HCT116 (cell line): ENCODE measurements around the gene RELA. TPM values are rescaled to one million over a fixed set of nuclear protein-coding genes. Genes with fewer than 3 reads are reported as not detected.

ENCODE experiments used
- ATAC-seq: fragments of 200-7000 bp; cut with Tn5 transposase; 2 replicates; pipeline ENCODE4 v1.9.1; 2020; ENCODE audit warnings: mild to moderate bottlenecking, moderate library complexity
- BruUV-seq: library from RNA; stranded (reverse); fragments of 400-500 nt; replicated peaks from 2 replicates; lab custom pipeline; 2021; lab: Mats Ljungman, UMichigan
- CTCF ChIA-PET: fragments of 300-600 bp; sonication (Branson Sonifier 250); formaldehyde crosslinking; loops from one replicate; lab custom pipeline; 2021; ENCODE audit warnings: antibody characterized with exemption; lab: Charles Lee
- POLR2A ChIA-PET: fragments of 300-600, 350-600 bp; sonication (Branson Sonifier 250); formaldehyde crosslinking; loops from one replicate; lab custom pipeline; 2021; ENCODE audit warnings: antibody characterized with exemption; lab: Charles Lee
- RAD21 ChIA-PET, 2 experiments: fragments of 300-600 bp; sonication (Branson Sonifier 250); formaldehyde crosslinking; loops; one replicate each; lab custom pipeline; 2023; ENCODE audit warnings: low total read pairs in 2 of 2; ENCODE audit not compliant: uncharacterized antibody in 2 of 2, unreplicated experiment in 2 of 2, low non-redundant PET in 1 of 2; lab: Charles Lee
- DNase-seq: peaks from one replicate; pipeline ENCODE4 v3.0.0-alpha.2; 2010; ENCODE audit warnings: low read depth, low spot score
- H2AFZ ChIP-seq: fragments of 200-600 bp; shearing (Covaris generic), sonication (generic); 2 replicates; pipeline ENCODE4 v1.6.1; 2017; ENCODE audit warnings: low read depth, mixed run types, mixed read lengths, antibody characterized with exemption, low read length; ENCODE audit not compliant: poor library complexity, severe bottlenecking
- H3K27ac ChIP-seq: 2 replicates; pipeline ENCODE4 v1.5.1; 2012; ENCODE audit warnings: low read depth, low read length
- H3K27me3 ChIP-seq: fragments of 200-600 bp; sonication (generic); 2 replicates; pipeline ENCODE4 v1.6.1; 2016; ENCODE audit warnings: mixed run types, low read length, mixed read lengths; ENCODE audit not compliant: insufficient read depth
- H3K36me3 ChIP-seq, 2 experiments: fragments of 200-500 bp in 1 of 2; fragments of 200-600 bp in 1 of 2; sonication (Bioruptor generic) in 1 of 2; sonication (generic) in 1 of 2; 2 replicates each; pipeline versions ENCODE4 v1.5.1 to v1.6.1; 2014 to 2016; ENCODE audit warnings: low read length in 2 of 2, inconsistent platforms in 1 of 2, mixed read lengths in 1 of 2, mixed run types in 1 of 2; ENCODE audit not compliant: insufficient read depth in 2 of 2, control insufficient read depth in 1 of 2
- H3K4me1 ChIP-seq, 2 experiments: fragments of 200-600 bp in 1 of 2; sonication (generic) in 1 of 2; 2 replicates each; pipeline versions ENCODE4 v1.5.1 to v1.6.1; 2012 to 2017; ENCODE audit warnings: low read length in 2 of 2, inconsistent platforms in 1 of 2, mild to moderate bottlenecking in 1 of 2, mixed read lengths in 1 of 2, mixed run types in 1 of 2, moderate library complexity in 1 of 2; ENCODE audit not compliant: insufficient read depth in 2 of 2, control insufficient read depth in 1 of 2
- H3K4me2 ChIP-seq: fragments of 200-600 bp; sonication (generic); 2 replicates; pipeline ENCODE4 v1.6.1; 2017; ENCODE audit warnings: mixed run types, low read length, mixed read lengths
- H3K4me3 ChIP-seq, 2 experiments: fragments of 200-600 bp in 1 of 2; sonication (generic) in 1 of 2; replicated peaks in 1 of 2; 2 replicates each; pipeline ENCODE4 v1.5.1; 2011 to 2016; ENCODE audit warnings: low read length in 2 of 2, control low read depth in 1 of 2, low read depth in 1 of 2, mild to moderate bottlenecking in 1 of 2, mixed read lengths in 1 of 2, mixed run types in 1 of 2
- H3K79me2 ChIP-seq: fragments of 200-600 bp; sonication (generic); 2 replicates; pipeline ENCODE4 v1.6.1; 2017; ENCODE audit warnings: mild to moderate bottlenecking, mixed run types, low read length, moderate library complexity, mixed read lengths; ENCODE audit not compliant: insufficient read depth
- H3K9ac ChIP-seq: fragments of 200-600 bp; sonication (generic); 2 replicates; pipeline ENCODE4 v1.6.1; 2016; ENCODE audit warnings: low read length, mixed read lengths
- H3K9me2 ChIP-seq: fragments of 200-600 bp; sonication (generic), shearing (Covaris generic); 2 replicates; pipeline ENCODE4 v1.6.1; 2017; ENCODE audit warnings: mixed run types, mild to moderate bottlenecking, moderate library complexity; ENCODE audit not compliant: insufficient read depth
- H3K9me3 ChIP-seq, 2 experiments: fragments of 200-500 bp in 1 of 2; fragments of 200-600 bp in 1 of 2; sonication (Bioruptor generic) in 1 of 2; sonication (generic) in 1 of 2; 2 replicates each; pipeline ENCODE4 v1.6.1; 2014 to 2017; ENCODE audit warnings: low read length in 2 of 2, mixed read lengths in 2 of 2, inconsistent platforms in 1 of 2, low read depth in 1 of 2, mild to moderate bottlenecking in 1 of 2, mixed run types in 1 of 2, moderate library complexity in 1 of 2; ENCODE audit not compliant: control insufficient read depth in 1 of 2, insufficient read depth in 1 of 2
- H4K20me1 ChIP-seq: fragments of 200-600 bp; sonication (generic), shearing (Covaris generic); 2 replicates; pipeline ENCODE4 v1.6.1; 2017; ENCODE audit warnings: mixed run types, mild to moderate bottlenecking, moderate library complexity; ENCODE audit not compliant: insufficient read depth
- CBX3 ChIP-seq: IDR thresholded peaks from 2 replicates; pipeline ENCODE4 v1.6.1; 2012; ENCODE audit warnings: low read depth
- CEBPB ChIP-seq: IDR thresholded peaks from 2 replicates; pipeline ENCODE4 v1.6.1; 2012; ENCODE audit warnings: low read depth
- EGR1 ChIP-seq: IDR thresholded peaks from 2 replicates; pipeline ENCODE4 v1.6.1; 2012; ENCODE audit warnings: low read depth
- ELF1 ChIP-seq: IDR thresholded peaks from 2 replicates; pipeline ENCODE4 v1.6.1; 2012; ENCODE audit warnings: low read depth, borderline replicate concordance
- EZH2phosphoT487 ChIP-seq: fragments of 200-600 bp; IDR thresholded peaks from 2 replicates; pipeline ENCODE4 v1.6.1; 2018; ENCODE audit warnings: antibody characterized with exemption, borderline replicate concordance
- JUND ChIP-seq: IDR thresholded peaks from 2 replicates; pipeline ENCODE4 v1.6.1; 2012
- MAX ChIP-seq: IDR thresholded peaks from 2 replicates; pipeline ENCODE4 v1.6.1; 2012
- POLR2AphosphoS5 ChIP-seq: IDR thresholded peaks from 2 replicates; pipeline ENCODE4 v1.6.1; 2011; ENCODE audit warnings: mild to moderate bottlenecking, low read depth, low read length, moderate library complexity
- RAD21 ChIP-seq: IDR thresholded peaks from 2 replicates; pipeline ENCODE4 v1.6.1; 2012; ENCODE audit warnings: low read depth, mild to moderate bottlenecking
- SP1 ChIP-seq: IDR thresholded peaks from 2 replicates; pipeline ENCODE4 v1.6.1; 2012; ENCODE audit warnings: low read depth
- TCF7L2 ChIP-seq: IDR thresholded peaks from 2 replicates; pipeline ENCODE4 v1.7.0; 2011; ENCODE audit warnings: borderline replicate concordance, inconsistent platforms; ENCODE audit not compliant: insufficient read depth, insufficient read length; ENCODE audit errors: extremely low read depth
- YY1 ChIP-seq: IDR thresholded peaks from 2 replicates; pipeline ENCODE4 v1.6.1; 2011; ENCODE audit warnings: low read length, low read depth, moderate library complexity, mild to moderate bottlenecking; ENCODE audit not compliant: insufficient replicate concordance; ENCODE audit errors: extremely low read depth
- ZBTB33 ChIP-seq: IDR thresholded peaks from 2 replicates; pipeline ENCODE4 v1.6.1; 2011; ENCODE audit warnings: mild to moderate bottlenecking, low read length, moderate library complexity; ENCODE audit not compliant: insufficient replicate concordance; ENCODE audit errors: extremely low read depth
- ZNF274 ChIP-seq: fragments of 200-500 bp; sonication (Bioruptor generic); IDR thresholded peaks from 2 replicates; pipeline ENCODE4 v1.6.1; 2014; ENCODE audit warnings: mild to moderate bottlenecking, low read depth, low read length, inconsistent platforms
- intact Hi-C: fragments of 100-400 bp; cut with micrococcal nuclease; formaldehyde crosslinking; loops from 2 replicates; pipeline ENCODE4 v1.10.0; 2022
- total RNA-seq: library from RNA; stranded (reverse); gene quantifications from one replicate; pipeline ENCODE4 v1.2.1, GENCODE V29; 2021; ENCODE audit not compliant: unreplicated experiment

RELA gene
- total RNA-seq, 1 experiment from 2014 or later: 78.5 TPM

GRCh38 chr11:65634440-65634839 lies 28.3 kb downstream of the RELA start:
- POLR2A ChIA-PET: no interaction called here
- peaks cover 11 to 27% of the 10 kb centered on the region in 2 experiments for H3K4me1 ChIP-seq
- peaks cover 9% of the 10 kb centered on the region; the same call in 1 of the 2 replicates for H3K79me2 ChIP-seq
- BruUV-seq: no TSS peak
- no peaks in the 10 kb centered on the region for H3K9me2 ChIP-seq
- no peak overlapping the region for H3K9ac ChIP-seq
- H3K9me3 ChIP-seq: no peaks in the 10 kb centered on the region
- DNase-seq: no peak
- no peaks in the 10 kb centered on the region for H4K20me1 ChIP-seq
- ATAC-seq: no peak
- RAD21 ChIA-PET: no interaction called here
- H3K27me3 ChIP-seq: no peaks in the 10 kb centered on the region
- no peak overlapping the region for H2AFZ ChIP-seq
- no peak overlapping the region for H3K27ac ChIP-seq
- peaks cover 14 to 57% of the 10 kb centered on the region in 2 experiments; a peak in 3 of 4 replicates for H3K36me3 ChIP-seq
- TF ChIP-seq ZBTB33 (no peak), ELF1 (no peak), TCF7L2 (no peak), CBX3 (no peak), SP1 (no peak), RAD21 (no peak), EZH2phosphoT487 (no peak), EGR1 (no peak)
- intact Hi-C loops: no loop called here
- CTCF ChIA-PET: no interaction called here
- H3K4me3 ChIP-seq: no peak overlapping the region
- no peak overlapping the region for H3K4me2 ChIP-seq

GRCh38 chr11:65634109-65634436 lies 28.6 kb downstream of the RELA start:
- no peak overlapping the region for H3K4me3 ChIP-seq
- H3K9me2 ChIP-seq: no peaks in the 10 kb centered on the region
- RAD21 ChIA-PET: no interaction called here
- peaks cover 9% of the 10 kb centered on the region; the same call in 1 of the 2 replicates for H3K79me2 ChIP-seq
- peaks cover 18 to 61% of the 10 kb centered on the region in 2 experiments; a peak in 3 of 4 replicates for H3K36me3 ChIP-seq
- POLR2A ChIA-PET: no interaction called here
- ATAC-seq (no peak), DNase-seq (no peak)
- no peaks in the 10 kb centered on the region for H3K27me3 ChIP-seq
- TF ChIP-seq JUND: no peak
- no peak for TF ChIP-seq CEBPB
- no peak for TF ChIP-seq YY1
- TF ChIP-seq ZNF274: no peak
- TF ChIP-seq ELF1: no peak
- TF ChIP-seq POLR2AphosphoS5: no peak
- TF ChIP-seq MAX: no peak
- no peak for TF ChIP-seq EGR1
- H3K9me3 ChIP-seq: no peaks in the 10 kb centered on the region
- H3K4me1 ChIP-seq: peaks cover 11 to 24% of the 10 kb centered on the region in 2 experiments
- no TSS peak for BruUV-seq
- intact Hi-C loops: no loop called here
- CTCF ChIA-PET: no interaction called here
- no peak overlapping the region for H3K27ac ChIP-seq
- H3K9ac ChIP-seq: no peak overlapping the region
- H2AFZ ChIP-seq: no peak overlapping the region
- H3K4me2 ChIP-seq: no peak overlapping the region
- no peaks in the 10 kb centered on the region for H4K20me1 ChIP-seq
